HCT116 (cell line): ENCODE data around the gene MED13L. TPM values are rescaled to one million over a fixed set of nuclear protein-coding genes. Genes with fewer than 3 reads are reported as not detected.

ENCODE experiments used
- ATAC-seq: fragments of 200-7000 bp; cut with Tn5 transposase; 2 replicates; pipeline ENCODE4 v1.9.1; 2020; ENCODE audit warnings: mild to moderate bottlenecking, moderate library complexity
- BruUV-seq: library from RNA; stranded (reverse); fragments of 400-500 nt; replicated peaks from 2 replicates; lab custom pipeline; 2021; lab: Mats Ljungman, UMichigan
- CTCF ChIA-PET: fragments of 300-600 bp; sonication (Branson Sonifier 250); formaldehyde crosslinking; loops from one replicate; lab custom pipeline; 2021; ENCODE audit warnings: antibody characterized with exemption; lab: Charles Lee
- POLR2A ChIA-PET: fragments of 300-600, 350-600 bp; sonication (Branson Sonifier 250); formaldehyde crosslinking; loops from one replicate; lab custom pipeline; 2021; ENCODE audit warnings: antibody characterized with exemption; lab: Charles Lee
- RAD21 ChIA-PET, 2 experiments: fragments of 300-600 bp; sonication (Branson Sonifier 250); formaldehyde crosslinking; loops; one replicate each; lab custom pipeline; 2023; ENCODE audit warnings: low total read pairs in 2 of 2; ENCODE audit not compliant: uncharacterized antibody in 2 of 2, unreplicated experiment in 2 of 2, low non-redundant PET in 1 of 2; lab: Charles Lee
- DNase-seq: peaks from one replicate; pipeline ENCODE4 v3.0.0-alpha.2; 2010; ENCODE audit warnings: low read depth, low spot score
- H2AFZ ChIP-seq: fragments of 200-600 bp; shearing (Covaris generic), sonication (generic); 2 replicates; pipeline ENCODE4 v1.6.1; 2017; ENCODE audit warnings: low read depth, mixed run types, mixed read lengths, antibody characterized with exemption, low read length; ENCODE audit not compliant: poor library complexity, severe bottlenecking
- H3K27ac ChIP-seq: 2 replicates; pipeline ENCODE4 v1.5.1; 2012; ENCODE audit warnings: low read depth, low read length
- H3K27me3 ChIP-seq: fragments of 200-600 bp; sonication (generic); 2 replicates; pipeline ENCODE4 v1.6.1; 2016; ENCODE audit warnings: mixed run types, low read length, mixed read lengths; ENCODE audit not compliant: insufficient read depth
- H3K36me3 ChIP-seq, 2 experiments: fragments of 200-500 bp in 1 of 2; fragments of 200-600 bp in 1 of 2; sonication (Bioruptor generic) in 1 of 2; sonication (generic) in 1 of 2; 2 replicates each; pipeline versions ENCODE4 v1.5.1 to v1.6.1; 2014 to 2016; ENCODE audit warnings: low read length in 2 of 2, inconsistent platforms in 1 of 2, mixed read lengths in 1 of 2, mixed run types in 1 of 2; ENCODE audit not compliant: insufficient read depth in 2 of 2, control insufficient read depth in 1 of 2
- H3K4me1 ChIP-seq, 2 experiments: fragments of 200-600 bp in 1 of 2; sonication (generic) in 1 of 2; 2 replicates each; pipeline versions ENCODE4 v1.5.1 to v1.6.1; 2012 to 2017; ENCODE audit warnings: low read length in 2 of 2, inconsistent platforms in 1 of 2, mild to moderate bottlenecking in 1 of 2, mixed read lengths in 1 of 2, mixed run types in 1 of 2, moderate library complexity in 1 of 2; ENCODE audit not compliant: insufficient read depth in 2 of 2, control insufficient read depth in 1 of 2
- H3K4me2 ChIP-seq: fragments of 200-600 bp; sonication (generic); 2 replicates; pipeline ENCODE4 v1.6.1; 2017; ENCODE audit warnings: mixed run types, low read length, mixed read lengths
- H3K4me3 ChIP-seq, 2 experiments: fragments of 200-600 bp in 1 of 2; sonication (generic) in 1 of 2; replicated peaks in 1 of 2; 2 replicates each; pipeline ENCODE4 v1.5.1; 2011 to 2016; ENCODE audit warnings: low read length in 2 of 2, control low read depth in 1 of 2, low read depth in 1 of 2, mild to moderate bottlenecking in 1 of 2, mixed read lengths in 1 of 2, mixed run types in 1 of 2
- H3K79me2 ChIP-seq: fragments of 200-600 bp; sonication (generic); 2 replicates; pipeline ENCODE4 v1.6.1; 2017; ENCODE audit warnings: mild to moderate bottlenecking, mixed run types, low read length, moderate library complexity, mixed read lengths; ENCODE audit not compliant: insufficient read depth
- H3K9ac ChIP-seq: fragments of 200-600 bp; sonication (generic); 2 replicates; pipeline ENCODE4 v1.6.1; 2016; ENCODE audit warnings: low read length, mixed read lengths
- H3K9me2 ChIP-seq: fragments of 200-600 bp; sonication (generic), shearing (Covaris generic); 2 replicates; pipeline ENCODE4 v1.6.1; 2017; ENCODE audit warnings: mixed run types, mild to moderate bottlenecking, moderate library complexity; ENCODE audit not compliant: insufficient read depth
- H3K9me3 ChIP-seq, 2 experiments: fragments of 200-500 bp in 1 of 2; fragments of 200-600 bp in 1 of 2; sonication (Bioruptor generic) in 1 of 2; sonication (generic) in 1 of 2; 2 replicates each; pipeline ENCODE4 v1.6.1; 2014 to 2017; ENCODE audit warnings: low read length in 2 of 2, mixed read lengths in 2 of 2, inconsistent platforms in 1 of 2, low read depth in 1 of 2, mild to moderate bottlenecking in 1 of 2, mixed run types in 1 of 2, moderate library complexity in 1 of 2; ENCODE audit not compliant: control insufficient read depth in 1 of 2, insufficient read depth in 1 of 2
- H4K20me1 ChIP-seq: fragments of 200-600 bp; sonication (generic), shearing (Covaris generic); 2 replicates; pipeline ENCODE4 v1.6.1; 2017; ENCODE audit warnings: mixed run types, mild to moderate bottlenecking, moderate library complexity; ENCODE audit not compliant: insufficient read depth
- CBX3 ChIP-seq: IDR thresholded peaks from 2 replicates; pipeline ENCODE4 v1.6.1; 2012; ENCODE audit warnings: low read depth
- RAD21 ChIP-seq: IDR thresholded peaks from 2 replicates; pipeline ENCODE4 v1.6.1; 2012; ENCODE audit warnings: low read depth, mild to moderate bottlenecking
- TCF7L2 ChIP-seq: IDR thresholded peaks from 2 replicates; pipeline ENCODE4 v1.7.0; 2011; ENCODE audit warnings: borderline replicate concordance, inconsistent platforms; ENCODE audit not compliant: insufficient read depth, insufficient read length; ENCODE audit errors: extremely low read depth
- intact Hi-C: fragments of 100-400 bp; cut with micrococcal nuclease; formaldehyde crosslinking; loops from 2 replicates; pipeline ENCODE4 v1.10.0; 2022
- microRNA counts: library from miRNA; unstranded; fragments of <30 nt; microRNA quantifications from one replicate; lab custom pipeline; 2015
- microRNA-seq: library from miRNA; unstranded; fragments of <30 nt; microRNA quantifications from one replicate; pipeline ENCODE4, GENCODE V29; 2016; ENCODE audit warnings: borderline number of aligned reads
- total RNA-seq: library from RNA; stranded (reverse); gene quantifications from one replicate; pipeline ENCODE4 v1.2.1, GENCODE V29; 2021; ENCODE audit not compliant: unreplicated experiment
- TF ChIP-seq, protein P1 (sequence below): IDR thresholded peaks from 2 replicates; pipeline ENCODE4 v1.6.1; 2012; ENCODE audit warnings: low read depth

MED13L gene
- total RNA-seq, 1 experiment from 2014 or later, result 176 TPM

- no TSS peak for BruUV-seq
- no peak for ATAC-seq
- Histone ChIP-seq H3K27me3 (no peaks in the 10 kb centered on the region; the same call in 1 of the 2 replicates), H3K27ac (no peak overlapping the region), H4K20me1 (no peaks in the 10 kb centered on the region), H3K79me2 (no peaks in the 10 kb centered on the region), H3K9me3 (no peaks in the 10 kb centered on the region), H2AFZ (no peak overlapping the region), H3K9ac (no peak overlapping the region), H3K4me1 (no peaks in the 10 kb centered on the region), H3K4me3 (no peak overlapping the region), H3K4me2 (no peak overlapping the region), H3K36me3 (no peaks in the 10 kb centered on the region), H3K9me2 (no peaks in the 10 kb centered on the region)
- POLR2A ChIA-PET, result no interaction called here
- RAD21 ChIA-PET, result no interaction called here
- TF ChIP-seq TCF7L2 (no peak), RAD21 (no peak), CBX3 (no peak)
- TF ChIP-seq, protein P1, sequence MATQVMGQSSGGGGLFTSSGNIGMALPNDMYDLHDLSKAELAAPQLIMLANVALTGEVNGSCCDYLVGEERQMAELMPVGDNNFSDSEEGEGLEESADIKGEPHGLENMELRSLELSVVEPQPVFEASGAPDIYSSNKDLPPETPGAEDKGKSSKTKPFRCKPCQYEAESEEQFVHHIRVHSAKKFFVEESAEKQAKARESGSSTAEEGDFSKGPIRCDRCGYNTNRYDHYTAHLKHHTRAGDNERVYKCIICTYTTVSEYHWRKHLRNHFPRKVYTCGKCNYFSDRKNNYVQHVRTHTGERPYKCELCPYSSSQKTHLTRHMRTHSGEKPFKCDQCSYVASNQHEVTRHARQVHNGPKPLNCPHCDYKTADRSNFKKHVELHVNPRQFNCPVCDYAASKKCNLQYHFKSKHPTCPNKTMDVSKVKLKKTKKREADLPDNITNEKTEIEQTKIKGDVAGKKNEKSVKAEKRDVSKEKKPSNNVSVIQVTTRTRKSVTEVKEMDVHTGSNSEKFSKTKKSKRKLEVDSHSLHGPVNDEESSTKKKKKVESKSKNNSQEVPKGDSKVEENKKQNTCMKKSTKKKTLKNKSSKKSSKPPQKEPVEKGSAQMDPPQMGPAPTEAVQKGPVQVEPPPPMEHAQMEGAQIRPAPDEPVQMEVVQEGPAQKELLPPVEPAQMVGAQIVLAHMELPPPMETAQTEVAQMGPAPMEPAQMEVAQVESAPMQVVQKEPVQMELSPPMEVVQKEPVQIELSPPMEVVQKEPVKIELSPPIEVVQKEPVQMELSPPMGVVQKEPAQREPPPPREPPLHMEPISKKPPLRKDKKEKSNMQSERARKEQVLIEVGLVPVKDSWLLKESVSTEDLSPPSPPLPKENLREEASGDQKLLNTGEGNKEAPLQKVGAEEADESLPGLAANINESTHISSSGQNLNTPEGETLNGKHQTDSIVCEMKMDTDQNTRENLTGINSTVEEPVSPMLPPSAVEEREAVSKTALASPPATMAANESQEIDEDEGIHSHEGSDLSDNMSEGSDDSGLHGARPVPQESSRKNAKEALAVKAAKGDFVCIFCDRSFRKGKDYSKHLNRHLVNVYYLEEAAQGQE, result no peak
- no peak for DNase-seq
- intact Hi-C loops, result no loop called here
- CTCF ChIA-PET, result no interaction called here
These were observed 367.4 kb downstream of the MED13L start for GRCh38 chr12:115910057-115910456.

MicroRNAs within 50 kb of the gene (microRNA counts, 767-probe panel; counts per million panel counts)
- microRNA hsa-miR-620 (lab: Ali Mortazavi, UCI), result not detected

Small RNA genes within 50 kb of the gene (microRNA-seq; reads per million reads assigned to microRNA genes)
- not detected for gene MIR620
